Measurements from ENCODE around the gene MGAT1. TPM values are rescaled to one million over a fixed set of nuclear protein-coding genes. Genes with fewer than 3 reads are reported as not detected.

Gene MGAT1
- total RNA-seq, 1 experiment from 2014 or later = 72.7 TPM

- H4K5ac ChIP-seq (ENCODE audit: insufficient read length, low read depth, low read length) = no peak overlapping the region
- H4K8ac ChIP-seq (replicated peaks; ENCODE audit: insufficient read length, low read depth, low read length) = no peak overlapping the region
- H3K4me1 ChIP-seq (ENCODE audit: insufficient read depth, low read length) = peaks cover under 1% of the 10 kb centered on the region; the same call in 1 of the 2 replicates
- no peaks in the 10 kb centered on the region for H3K79me2 ChIP-seq (ENCODE audit: insufficient read depth, low read length)
- peaks cover 12 to 15% of the 10 kb centered on the region in 2 experiments for H3K4me1 Mint-ChIP-seq
- H3K9ac ChIP-seq (ENCODE audit: extremely low read depth, insufficient read length, low read length) = no peak overlapping the region
- H3K27ac ChIP-seq (ENCODE audit: insufficient read length, low read depth, low read length) = no peak overlapping the region
- no peaks in the 10 kb centered on the region for H4K20me1 ChIP-seq (ENCODE audit: control insufficient read depth, insufficient read depth, insufficient read length)
- TF ChIP-seq, protein P1, sequence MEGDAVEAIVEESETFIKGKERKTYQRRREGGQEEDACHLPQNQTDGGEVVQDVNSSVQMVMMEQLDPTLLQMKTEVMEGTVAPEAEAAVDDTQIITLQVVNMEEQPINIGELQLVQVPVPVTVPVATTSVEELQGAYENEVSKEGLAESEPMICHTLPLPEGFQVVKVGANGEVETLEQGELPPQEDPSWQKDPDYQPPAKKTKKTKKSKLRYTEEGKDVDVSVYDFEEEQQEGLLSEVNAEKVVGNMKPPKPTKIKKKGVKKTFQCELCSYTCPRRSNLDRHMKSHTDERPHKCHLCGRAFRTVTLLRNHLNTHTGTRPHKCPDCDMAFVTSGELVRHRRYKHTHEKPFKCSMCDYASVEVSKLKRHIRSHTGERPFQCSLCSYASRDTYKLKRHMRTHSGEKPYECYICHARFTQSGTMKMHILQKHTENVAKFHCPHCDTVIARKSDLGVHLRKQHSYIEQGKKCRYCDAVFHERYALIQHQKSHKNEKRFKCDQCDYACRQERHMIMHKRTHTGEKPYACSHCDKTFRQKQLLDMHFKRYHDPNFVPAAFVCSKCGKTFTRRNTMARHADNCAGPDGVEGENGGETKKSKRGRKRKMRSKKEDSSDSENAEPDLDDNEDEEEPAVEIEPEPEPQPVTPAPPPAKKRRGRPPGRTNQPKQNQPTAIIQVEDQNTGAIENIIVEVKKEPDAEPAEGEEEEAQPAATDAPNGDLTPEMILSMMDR (conservative IDR thresholded peaks at IDR 0.05) = no peak
- no peak overlapping the region for H3K4me2 ChIP-seq (ENCODE audit: insufficient read depth, insufficient read length, low read length)
- no peak overlapping the region for H3K4ac ChIP-seq (ENCODE audit: low read depth, low read length)
- H3T11ph ChIP-seq (ENCODE audit: low read length) = no peak overlapping the region
- H3K36me3 Mint-ChIP-seq (ENCODE audit: insufficient read depth in 1 of 3, low read depth in 3 of 3) = peaks cover 0 to 14% (median 10%) of the 10 kb centered on the region in 3 experiments; a peak in 6 of 7 replicates
- no peaks in the 10 kb centered on the region for H3K27me3 ChIP-seq (ENCODE audit: insufficient read depth, low read length)
- H3K9me3 ChIP-seq (ENCODE audit: control insufficient read depth, low read depth, low read length) = no peaks in the 10 kb centered on the region
- H3K23me2 ChIP-seq (ENCODE audit: insufficient read length, low read depth, low read length, poor library complexity, severe bottlenecking) = no peaks in the 10 kb centered on the region
- H2AFZ ChIP-seq (ENCODE audit: low read length) = no peak overlapping the region
- H4K91ac ChIP-seq (ENCODE audit: insufficient read length, low read depth, low read length) = no peak overlapping the region
- H2AK5ac ChIP-seq (ENCODE audit: insufficient read length, low read length) = no peak overlapping the region
- no peak overlapping the region for H3K27ac Mint-ChIP-seq
- peaks cover 11 to 19% of the 10 kb centered on the region in 2 experiments for H3K9me3 Mint-ChIP-seq
- peaks cover 6% of the 10 kb centered on the region for H3K27me3 Mint-ChIP-seq (ENCODE audit: low read depth)
- H3K56ac ChIP-seq (ENCODE audit: insufficient read length, low read depth, low read length) = no peak overlapping the region
- DNase-seq = no peak
- H3K79me1 ChIP-seq (ENCODE audit: insufficient read depth, low read depth, low read length, poor library complexity, severe bottlenecking) = no peaks in the 10 kb centered on the region
- H2BK120ac ChIP-seq (ENCODE audit: low read depth, low read length, poor library complexity, severe bottlenecking) = no peak overlapping the region
- no peak overlapping the region for H2BK15ac ChIP-seq (ENCODE audit: low read depth, low read length)
- no CpG with 5 or more reads among the region's 10 CpGs for WGBS (ENCODE audit: extremely low coverage, insufficient read length, low lambda C conversion rate)
- H2BK12ac ChIP-seq (ENCODE audit: insufficient read length, low read depth, low read length) = no peak overlapping the region
- no peak overlapping the region for H3K14ac ChIP-seq (ENCODE audit: insufficient read depth, low read length)
- no peak overlapping the region for H3K18ac ChIP-seq (ENCODE audit: insufficient read length, low read depth, low read length)
- H3K4me3 Mint-ChIP-seq = no peak overlapping the region
- no peak overlapping the region for H2BK20ac ChIP-seq (ENCODE audit: low read depth, low read length, poor library complexity, severe bottlenecking)
- no peak overlapping the region for H2BK5ac ChIP-seq (ENCODE audit: insufficient read length, low read length)
- H3K23ac ChIP-seq (ENCODE audit: insufficient read length, low read depth, low read length) = no peak overlapping the region
These were observed 22.5 kb downstream of the MGAT1 start for GRCh38 chr5:180779985-180780610.
